Measurements from ENCODE around the gene HOXA11.

HOXA11 gene

DNA sequence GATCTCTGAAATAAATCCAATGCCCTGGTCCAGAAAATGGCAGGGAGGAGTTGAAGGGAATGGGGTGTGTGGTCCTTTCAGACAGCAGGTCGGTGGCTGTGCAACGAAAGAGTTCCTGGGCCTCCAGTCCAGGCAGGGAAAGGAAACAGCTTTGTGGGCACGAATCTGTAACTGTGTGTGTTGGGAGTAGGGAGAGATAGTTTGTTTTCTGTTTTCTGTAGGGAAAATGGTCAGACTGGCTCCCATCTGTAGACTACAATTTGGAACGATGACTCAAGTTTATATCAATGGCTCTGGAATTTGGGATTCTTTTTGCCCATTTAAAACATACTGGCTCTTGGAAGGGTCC, 17.1 kb downstream of the HOXA11 start:
- Histone ChIP-seq H3K36me3 (ENCODE audit: control insufficient read depth, low read length) (no peaks in the 10 kb centered on the region), H3K27ac (ENCODE audit: low read depth, low read length) (no peak overlapping the region), H3K9me3 (ENCODE audit: control insufficient read depth, insufficient read depth, low read length) (no peaks in the 10 kb centered on the region), H3K27me3 (ENCODE audit: control insufficient read depth, low read length) (peaks cover 85% of the 10 kb centered on the region), H3F3A (ENCODE audit: control insufficient read depth, insufficient read depth) (peaks cover 10% of the 10 kb centered on the region), H3K4me3 (ENCODE audit: low read length) (no peak overlapping the region), H3K79me2 (ENCODE audit: control insufficient read depth, low read length) (no peaks in the 10 kb centered on the region), H3K9me2 (replicated peaks; ENCODE audit: control insufficient read depth, low read length) (no peaks in the 10 kb centered on the region), H3K4me1 (ENCODE audit: control insufficient read depth, low read length) (peaks cover 2% of the 10 kb centered on the region), H4K20me1 (ENCODE audit: control insufficient read depth, insufficient read depth, low read depth, low read length) (peaks cover 5% of the 10 kb centered on the region; the same call in 1 of the 2 replicates), H3K4me2 (ENCODE audit: low read length) (no peak overlapping the region)
- no peak for TF ChIP-seq EZH2phosphoT487 (IDR thresholded peaks at IDR 0.05; ENCODE audit: borderline replicate concordance, low read length)
- TF ChIP-seq, protein P1, sequence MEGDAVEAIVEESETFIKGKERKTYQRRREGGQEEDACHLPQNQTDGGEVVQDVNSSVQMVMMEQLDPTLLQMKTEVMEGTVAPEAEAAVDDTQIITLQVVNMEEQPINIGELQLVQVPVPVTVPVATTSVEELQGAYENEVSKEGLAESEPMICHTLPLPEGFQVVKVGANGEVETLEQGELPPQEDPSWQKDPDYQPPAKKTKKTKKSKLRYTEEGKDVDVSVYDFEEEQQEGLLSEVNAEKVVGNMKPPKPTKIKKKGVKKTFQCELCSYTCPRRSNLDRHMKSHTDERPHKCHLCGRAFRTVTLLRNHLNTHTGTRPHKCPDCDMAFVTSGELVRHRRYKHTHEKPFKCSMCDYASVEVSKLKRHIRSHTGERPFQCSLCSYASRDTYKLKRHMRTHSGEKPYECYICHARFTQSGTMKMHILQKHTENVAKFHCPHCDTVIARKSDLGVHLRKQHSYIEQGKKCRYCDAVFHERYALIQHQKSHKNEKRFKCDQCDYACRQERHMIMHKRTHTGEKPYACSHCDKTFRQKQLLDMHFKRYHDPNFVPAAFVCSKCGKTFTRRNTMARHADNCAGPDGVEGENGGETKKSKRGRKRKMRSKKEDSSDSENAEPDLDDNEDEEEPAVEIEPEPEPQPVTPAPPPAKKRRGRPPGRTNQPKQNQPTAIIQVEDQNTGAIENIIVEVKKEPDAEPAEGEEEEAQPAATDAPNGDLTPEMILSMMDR (IDR thresholded peaks at IDR 0.05; ENCODE audit: low read depth, low read length, poor library complexity, severe bottlenecking): no peak

DNA sequence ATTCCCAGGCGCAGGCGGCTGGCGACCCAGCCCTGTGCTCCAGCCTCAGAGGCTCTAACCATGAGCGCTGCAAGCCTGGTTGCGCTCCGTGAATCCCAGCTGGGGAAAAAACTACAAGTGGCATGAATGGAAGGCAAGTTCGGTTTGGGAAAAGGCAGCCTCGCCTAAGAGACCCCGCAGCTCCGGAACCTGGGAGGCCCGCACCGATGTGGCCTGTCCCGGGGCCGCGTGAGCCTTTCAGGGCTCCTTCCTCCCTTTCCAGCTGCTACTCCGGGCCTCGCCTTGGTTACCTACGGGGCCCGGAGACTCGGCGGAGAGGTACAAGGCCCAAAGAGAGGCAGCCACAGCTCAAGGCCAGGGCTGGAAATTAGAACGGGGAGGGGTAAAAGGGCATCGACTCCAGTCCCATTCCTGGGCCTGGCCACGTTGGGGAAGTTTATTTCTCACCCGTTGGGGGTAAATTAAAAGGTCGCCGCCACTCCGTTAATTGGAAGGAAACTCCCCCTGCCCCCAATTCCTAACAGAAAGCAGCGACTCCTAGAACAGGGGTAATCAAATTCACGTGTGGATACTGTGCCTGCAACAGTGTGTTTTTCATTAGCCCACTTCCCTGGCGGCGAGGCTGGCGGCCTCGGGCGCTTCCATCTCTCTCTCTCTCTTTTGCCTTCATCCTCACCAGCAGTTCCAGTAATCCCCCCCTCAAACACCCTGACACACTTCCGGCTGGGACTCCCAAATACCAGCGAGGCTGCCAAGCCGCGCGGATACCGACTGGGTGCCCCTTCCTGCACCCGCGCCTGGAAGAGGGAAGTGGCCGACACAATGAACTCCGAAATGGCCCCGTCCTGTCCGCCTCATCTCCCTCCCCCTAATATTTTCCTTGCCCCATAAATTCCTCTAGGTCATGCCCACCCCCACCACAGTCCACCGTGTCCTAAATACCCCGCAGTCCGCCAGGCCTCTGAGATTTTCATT, 18.2 kb downstream of the HOXA11 start:
- Histone ChIP-seq H3K4me1 (ENCODE audit: control insufficient read depth, low read length) (no peaks in the 10 kb centered on the region; the same call in 1 of the 2 replicates), H4K20me1 (ENCODE audit: control insufficient read depth, insufficient read depth, low read depth, low read length) (peaks cover 5% of the 10 kb centered on the region; the same call in 1 of the 2 replicates), H3K27me3 (ENCODE audit: control insufficient read depth, low read length) (peaks cover 77% of the 10 kb centered on the region), H3K9me2 (replicated peaks; ENCODE audit: control insufficient read depth, low read length) (no peaks in the 10 kb centered on the region), H3K4me3 (ENCODE audit: low read length) (no peak overlapping the region), H3F3A (ENCODE audit: control insufficient read depth, insufficient read depth) (peaks cover 10% of the 10 kb centered on the region), H3K36me3 (ENCODE audit: control insufficient read depth, low read length) (no peaks in the 10 kb centered on the region), H3K27ac (ENCODE audit: low read depth, low read length) (no peak overlapping the region), H3K9me3 (ENCODE audit: control insufficient read depth, insufficient read depth, low read length) (no peaks in the 10 kb centered on the region), H3K4me2 (ENCODE audit: low read length) (no peak overlapping the region), H3K79me2 (ENCODE audit: control insufficient read depth, low read length) (no peaks in the 10 kb centered on the region)
- no peak for TF ChIP-seq EZH2phosphoT487 (IDR thresholded peaks at IDR 0.05; ENCODE audit: borderline replicate concordance, low read length)
- TF ChIP-seq, protein P1 (IDR thresholded peaks at IDR 0.05; ENCODE audit: low read depth, low read length, poor library complexity, severe bottlenecking): no peak

GRCh38 chr7:27165996-27166530, 19.0 kb downstream of the HOXA11 start:
- no peaks in the 10 kb centered on the region for H3K79me2 ChIP-seq (ENCODE audit: control insufficient read depth, low read length)
- no peak for TF ChIP-seq EZH2phosphoT487 (IDR thresholded peaks at IDR 0.05; ENCODE audit: borderline replicate concordance, low read length)
- TF ChIP-seq, protein P1 (IDR thresholded peaks at IDR 0.05; ENCODE audit: low read depth, low read length, poor library complexity, severe bottlenecking): no peak
- H3K27ac ChIP-seq (ENCODE audit: low read depth, low read length): no peak overlapping the region
- H4K20me1 ChIP-seq (ENCODE audit: control insufficient read depth, insufficient read depth, low read depth, low read length): peaks cover 5% of the 10 kb centered on the region; the same call in 1 of the 2 replicates
- no peak overlapping the region for H3K4me2 ChIP-seq (ENCODE audit: low read length)
- H3K4me1 ChIP-seq (ENCODE audit: control insufficient read depth, low read length): peaks cover 7% of the 10 kb centered on the region
- H3K9me3 ChIP-seq (ENCODE audit: control insufficient read depth, insufficient read depth, low read length): no peaks in the 10 kb centered on the region
- H3K9me2 ChIP-seq (replicated peaks; ENCODE audit: control insufficient read depth, low read length): no peaks in the 10 kb centered on the region
- peaks cover 71% of the 10 kb centered on the region for H3K27me3 ChIP-seq (ENCODE audit: control insufficient read depth, low read length)
- H3F3A ChIP-seq (ENCODE audit: control insufficient read depth, insufficient read depth): peaks cover 7% of the 10 kb centered on the region
- no peaks in the 10 kb centered on the region for H3K36me3 ChIP-seq (ENCODE audit: control insufficient read depth, low read length)
- no peak overlapping the region for H3K4me3 ChIP-seq (ENCODE audit: low read length)

Data from DOHH2 (cell line).